Measurements from ENCODE around the gene GNE. TPM values are rescaled to one million over a fixed set of nuclear protein-coding genes. Genes with fewer than 3 reads are reported as not detected.

The GNE gene
- total and polyA plus RNA-seq, 2 of the 13 experiments (the other 11 are each of a cell fraction or from before 2014, with no cell fraction given): 16.1 to 24.1 TPM

DNA sequence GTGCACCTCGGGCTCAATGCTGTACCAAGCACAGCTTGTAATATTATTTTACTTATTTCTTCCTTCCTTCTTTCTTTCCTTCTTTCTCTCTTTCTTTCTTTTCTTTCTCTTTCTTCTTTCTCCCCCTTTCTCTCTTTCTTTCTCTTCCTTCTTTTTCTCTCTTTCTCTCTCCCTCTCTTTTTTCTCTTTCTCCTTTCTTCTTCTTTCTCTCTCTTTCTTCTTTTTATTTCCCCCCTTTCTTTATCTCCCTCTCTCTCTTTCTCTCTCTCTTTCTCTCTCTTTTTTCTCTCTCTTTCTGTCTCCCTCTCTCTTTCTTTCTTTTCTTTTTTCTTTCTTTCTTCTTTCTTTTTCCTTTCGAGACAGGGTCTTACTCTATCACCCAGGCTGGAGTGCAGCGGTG is 32.7 kb upstream of the GNE start:
- peaks cover 10% of the 10 kb centered on the region; the same call in 1 of the 2 replicates for H3K4me1 ChIP-seq (ENCODE audit: insufficient read depth, low read length)
- CTCF ChIA-PET (ENCODE audit: low intra/inter-chr PET ratio, low total read pairs): no interaction called here
- in situ Hi-C loops (cut with HindIII; ENCODE audit: extremely low pct_ligation_motif_present, low pct_unique_long_range_greater_than_20kb) (no loop called here), intact Hi-C loops (cut with micrococcal nuclease; ENCODE audit: unreplicated experiment) (no loop called here)
- H3K4me2 ChIP-seq (ENCODE audit: low read depth, low read length): no peak overlapping the region
- H3K36me3 ChIP-seq (replicated peaks in 1 of 2; ENCODE audit: control insufficient read depth in 1 of 2, insufficient read depth in 2 of 2, low read length in 2 of 2): no peaks in the 10 kb centered on the region
- POLR2A ChIA-PET: no interaction called here
- no peak for DNase-seq (ENCODE audit: low spot score)
- no peaks in the 10 kb centered on the region for H3K27me3 ChIP-seq (ENCODE audit: control insufficient read depth in 1 of 2, insufficient read depth in 2 of 2, low read length in 2 of 2)
- H3K79me2 ChIP-seq (ENCODE audit: insufficient read depth, low read length): no peaks in the 10 kb centered on the region
- TF ChIP-seq ZNF747 (CRISPR knock-in tag; IDR thresholded peaks at IDR 0.05; ENCODE audit: borderline replicate concordance) (no peak), ZNF124 (CRISPR knock-in tag; IDR thresholded peaks at IDR 0.05) (no peak)
- no TSS peak for BruUV-seq (replicated peaks)
- no peak overlapping the region for H2AFZ ChIP-seq (ENCODE audit: low read length)
- no peak for FAIRE-seq
- 70% methylated on average over 3 of the region's 3 CpGs for WGBS (ENCODE audit: low lambda C conversion rate)
- H3K4me3 ChIP-seq (replicated peaks in 1 of 3; ENCODE audit: insufficient read depth in 1 of 3, low read depth in 2 of 3, low read length in 3 of 3): no peak overlapping the region
- no peak overlapping the region for H3K27ac ChIP-seq (ENCODE audit: extremely low read length, insufficient read depth, low read length)
- H3K9ac ChIP-seq (ENCODE audit: insufficient read depth, low read depth, low read length): no peak overlapping the region
- no peak for ATAC-seq
- H4K20me1 ChIP-seq (ENCODE audit: insufficient read depth, low read length): no peaks in the 10 kb centered on the region
- H3K9me3 ChIP-seq (ENCODE audit: low read length): no peaks in the 10 kb centered on the region

GRCh38 chr9:36289836-36290435 is 31.7 kb upstream of the GNE start:
- Histone ChIP-seq H3K79me2 (ENCODE audit: insufficient read depth, low read length) (no peaks in the 10 kb centered on the region), H3K4me1 (ENCODE audit: insufficient read depth, low read length) (peaks cover 10% of the 10 kb centered on the region; the same call in 1 of the 2 replicates), H4K20me1 (ENCODE audit: insufficient read depth, low read length) (no peaks in the 10 kb centered on the region), H3K9ac (ENCODE audit: insufficient read depth, low read depth, low read length) (no peak overlapping the region), H3K36me3 (replicated peaks in 1 of 2; ENCODE audit: control insufficient read depth in 1 of 2, insufficient read depth in 2 of 2, low read length in 2 of 2) (no peaks in the 10 kb centered on the region), H3K4me3 (replicated peaks in 1 of 3; ENCODE audit: insufficient read depth in 1 of 3, low read depth in 2 of 3, low read length in 3 of 3) (no peak overlapping the region), H3K27me3 (ENCODE audit: control insufficient read depth in 1 of 2, insufficient read depth in 2 of 2, low read length in 2 of 2) (no peaks in the 10 kb centered on the region), H3K27ac (ENCODE audit: extremely low read length, insufficient read depth, low read length) (no peak overlapping the region), H2AFZ (ENCODE audit: low read length) (no peak overlapping the region), H3K4me2 (ENCODE audit: low read depth, low read length) (no peak overlapping the region), H3K9me3 (ENCODE audit: low read length) (no peaks in the 10 kb centered on the region)
- POLR2A ChIA-PET: no interaction called here
- CTCF ChIA-PET (ENCODE audit: low intra/inter-chr PET ratio, low total read pairs): no interaction called here
- BruUV-seq (replicated peaks): no TSS peak
- 61% methylated on average over 3 of the region's 3 CpGs for WGBS (ENCODE audit: low lambda C conversion rate)
- TF ChIP-seq, protein P1, sequence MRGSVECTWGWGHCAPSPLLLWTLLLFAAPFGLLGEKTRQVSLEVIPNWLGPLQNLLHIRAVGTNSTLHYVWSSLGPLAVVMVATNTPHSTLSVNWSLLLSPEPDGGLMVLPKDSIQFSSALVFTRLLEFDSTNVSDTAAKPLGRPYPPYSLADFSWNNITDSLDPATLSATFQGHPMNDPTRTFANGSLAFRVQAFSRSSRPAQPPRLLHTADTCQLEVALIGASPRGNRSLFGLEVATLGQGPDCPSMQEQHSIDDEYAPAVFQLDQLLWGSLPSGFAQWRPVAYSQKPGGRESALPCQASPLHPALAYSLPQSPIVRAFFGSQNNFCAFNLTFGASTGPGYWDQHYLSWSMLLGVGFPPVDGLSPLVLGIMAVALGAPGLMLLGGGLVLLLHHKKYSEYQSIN (CRISPR knock-in tag; IDR thresholded peaks at IDR 0.05; ENCODE audit: borderline replicate concordance): no peak
- TF ChIP-seq SP5 (CRISPR knock-in tag; IDR thresholded peaks at IDR 0.05; ENCODE audit: borderline replicate concordance, low read depth): no peak
- TF ChIP-seq CHD4 (IDR thresholded peaks at IDR 0.05; ENCODE audit: borderline replicate concordance, low read length): no peak
- TF ChIP-seq SIX1 (CRISPR knock-in tag; IDR thresholded peaks at IDR 0.05; ENCODE audit: borderline replicate concordance): no peak
- TF ChIP-seq, protein P2, sequence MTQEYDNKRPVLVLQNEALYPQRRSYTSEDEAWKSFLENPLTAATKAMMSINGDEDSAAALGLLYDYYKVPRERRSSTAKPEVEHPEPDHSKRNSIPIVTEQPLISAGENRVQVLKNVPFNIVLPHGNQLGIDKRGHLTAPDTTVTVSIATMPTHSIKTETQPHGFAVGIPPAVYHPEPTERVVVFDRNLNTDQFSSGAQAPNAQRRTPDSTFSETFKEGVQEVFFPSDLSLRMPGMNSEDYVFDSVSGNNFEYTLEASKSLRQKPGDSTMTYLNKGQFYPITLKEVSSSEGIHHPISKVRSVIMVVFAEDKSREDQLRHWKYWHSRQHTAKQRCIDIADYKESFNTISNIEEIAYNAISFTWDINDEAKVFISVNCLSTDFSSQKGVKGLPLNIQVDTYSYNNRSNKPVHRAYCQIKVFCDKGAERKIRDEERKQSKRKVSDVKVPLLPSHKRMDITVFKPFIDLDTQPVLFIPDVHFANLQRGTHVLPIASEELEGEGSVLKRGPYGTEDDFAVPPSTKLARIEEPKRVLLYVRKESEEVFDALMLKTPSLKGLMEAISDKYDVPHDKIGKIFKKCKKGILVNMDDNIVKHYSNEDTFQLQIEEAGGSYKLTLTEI (CRISPR knock-in tag; conservative IDR thresholded peaks at IDR 0.05): no peak
- no peak for TF ChIP-seq IKZF1 (IDR thresholded peaks at IDR 0.05)
- TF ChIP-seq SMAD1 (CRISPR knock-in tag; IDR thresholded peaks at IDR 0.05; ENCODE audit: borderline replicate concordance, low read depth): no peak
- TF ChIP-seq RFX1 (IDR thresholded peaks at IDR 0.05): no peak
- no peak for DNase-seq (ENCODE audit: low spot score)
- no peak for ATAC-seq
- no peak for FAIRE-seq
- intact Hi-C loops (cut with micrococcal nuclease; ENCODE audit: unreplicated experiment): no loop called here
- in situ Hi-C loops (cut with HindIII; ENCODE audit: extremely low pct_ligation_motif_present, low pct_unique_long_range_greater_than_20kb): no loop called here
